ENCODE data around the gene ZBED6. TPM values are rescaled to one million over a fixed set of nuclear protein-coding genes. Genes with fewer than 3 reads are reported as not detected.
A peak's percentile ranks its signal among the peaks of the same experiment; 100 is the strongest.

The ZBED6 gene
- total and polyA plus RNA-seq, 10 of the 15 experiments (the other 5 are each of a cell fraction or from before 2014, with no cell fraction given) = 0.13 to 15.9 (median 4.8) TPM

GRCh38 chr1:203794764-203795440 lies 521 bp upstream of the ZBED6 start:
- POLR2A ChIA-PET = interaction anchor here (0.5 to 0.7 kb wide), 2 partner anchors 23 to 878 kb away, joined by 3 to 4 read pairs; no protein-coding TSS in a partner anchor
- CTCF ChIA-PET = no interaction called here
- intact Hi-C loops (cut with micrococcal nuclease; ENCODE audit: unreplicated experiment) = no loop called here
- 75% methylated on average over 18 of the region's 19 CpGs for WGBS (ENCODE audit: insufficient coverage, insufficient replicate concordance, low lambda C conversion rate, missing lambda C conversion rate)
- TF ChIP-seq SMC3 (IDR thresholded peaks at IDR 0.05; ENCODE audit: borderline replicate concordance, low read length) (no peak), SKIL (IDR thresholded peaks at IDR 0.05; ENCODE audit: low read depth, poor library complexity, severe bottlenecking) (peak; percentile 54), SPI1 (IDR thresholded peaks at IDR 0.05; ENCODE audit: borderline replicate concordance, insufficient read depth, low read depth, low read length) (peak; percentile 16; the same call in 1 of the 2 replicates)
- H3K27ac ChIP-seq (ENCODE audit: control insufficient read depth, insufficient read depth) = no peak overlapping the region
- H3K27me3 ChIP-seq (replicated peaks in 1 of 2; ENCODE audit: control insufficient read depth in 2 of 2, insufficient read depth in 2 of 2, low read length in 1 of 2) = no peaks in the 10 kb centered on the region
- H3K9ac ChIP-seq (ENCODE audit: control insufficient read depth, insufficient read depth, low read length) = peak overlapping the region; percentile 15; the same call in 1 of the 2 replicates
- BruUV-seq (replicated peaks) = no TSS peak
- H3K36me3 ChIP-seq (ENCODE audit: control insufficient read depth in 2 of 2, insufficient read depth in 2 of 2, low read length in 1 of 2) = peaks cover 0 to 20% of the 10 kb centered on the region in 2 experiments; a peak in 2 of 4 replicates
- H2AFZ ChIP-seq (ENCODE audit: control insufficient read depth, low read depth, low read length) = peak overlapping the region; percentile 83
- H3K79me2 ChIP-seq (ENCODE audit: control insufficient read depth, insufficient read depth, low read length) = peaks cover 44% of the 10 kb centered on the region
- H3K4me1 ChIP-seq (ENCODE audit: control insufficient read depth, insufficient read depth, low read length) = peaks cover 4% of the 10 kb centered on the region; the same call in 1 of the 2 replicates
- H3K4me2 ChIP-seq (ENCODE audit: control insufficient read depth, insufficient read depth) = peak overlapping the region; percentile 31; the same call in 1 of the 2 replicates
- peak overlapping the region; percentile 52 for H3K4me3 ChIP-seq
- ATAC-seq (no peak), DNase-seq (ENCODE audit: low read depth, low spot score) (no peak), FAIRE-seq (no peak)
- SMC1A ChIA-PET (ENCODE audit: uncharacterized antibody, unreplicated experiment) = interaction anchor here (0.6 to 1.7 kb wide), 4 partner anchors 12 to 44 kb away, joined by 3 to 4 read pairs (median 3); partner anchors contain the start of gene LAX1
- no peaks in the 10 kb centered on the region for H4K20me1 ChIP-seq (ENCODE audit: control insufficient read depth, insufficient read depth)
- RAD21 ChIA-PET (ENCODE audit: unreplicated experiment) = interaction anchor here (1.6 kb wide), 1 partner anchor 30 kb away, joined by 4 read pairs; the partner anchor contains the start of gene LAX1
- no peaks in the 10 kb centered on the region; the same call in 2 of the 3 replicates for H3K9me3 ChIP-seq (replicated peaks; ENCODE audit: control insufficient read depth, insufficient read depth, low read length)
- in situ Hi-C loops (cut with MboI) = no loop called here
